H9 (cell line): ENCODE measurements around the gene PTGES3L. TPM values are rescaled to one million over a fixed set of nuclear protein-coding genes. Genes with fewer than 3 reads are reported as not detected.

Experiments used
- DNase-seq: peaks from one replicate; pipeline ENCODE4 v3.0.0-alpha.2; 2017
- H2AFZ ChIP-seq: one replicate; pipeline ENCODE4 v1.6.1; 2013; ENCODE audit warnings: mild to moderate bottlenecking, low read length, control low read depth, moderate library complexity
- H2AK5ac ChIP-seq: 2 replicates; pipeline ENCODE4 v1.6.1; 2013; ENCODE audit warnings: low read length, control low read depth, mixed read lengths; ENCODE audit not compliant: insufficient read length
- H2BK120ac ChIP-seq: one replicate; pipeline ENCODE4 v1.6.1; 2013; ENCODE audit warnings: low read depth, mild to moderate bottlenecking, low read length, control low read depth, inconsistent platforms; ENCODE audit not compliant: poor library complexity, severe bottlenecking
- H2BK12ac ChIP-seq: 2 replicates; pipeline ENCODE4 v1.6.1; 2013; ENCODE audit warnings: low read length, control low read depth, mixed read lengths, low read depth; ENCODE audit not compliant: insufficient read length
- H2BK15ac ChIP-seq: 2 replicates; pipeline ENCODE4 v1.6.1; 2013; ENCODE audit warnings: low read depth, low read length, control low read depth
- H2BK20ac ChIP-seq: one replicate; pipeline ENCODE4 v1.6.1; 2013; ENCODE audit warnings: low read depth, mild to moderate bottlenecking, low read length, control low read depth, inconsistent platforms; ENCODE audit not compliant: poor library complexity, severe bottlenecking
- H2BK5ac ChIP-seq: 2 replicates; pipeline ENCODE4 v1.6.1; 2013; ENCODE audit warnings: low read length, control low read depth, mixed read lengths; ENCODE audit not compliant: insufficient read length
- H3K14ac ChIP-seq: 2 replicates; pipeline ENCODE4 v1.6.1; 2013; ENCODE audit warnings: low read length, control low read depth; ENCODE audit not compliant: insufficient read depth
- H3K18ac ChIP-seq: 2 replicates; pipeline ENCODE4 v1.6.1; 2013; ENCODE audit warnings: low read depth, mild to moderate bottlenecking, mixed read lengths, low read length, control low read depth; ENCODE audit not compliant: insufficient read length
- H3K23ac ChIP-seq: 2 replicates; pipeline ENCODE4 v1.6.1; 2013; ENCODE audit warnings: low read length, control low read depth, mixed read lengths, low read depth; ENCODE audit not compliant: insufficient read length
- H3K23me2 ChIP-seq: 2 replicates; pipeline ENCODE4 v1.6.1; 2013; ENCODE audit warnings: low read depth, mild to moderate bottlenecking, mixed read lengths, low read length, control low read depth; ENCODE audit not compliant: insufficient read length, poor library complexity, severe bottlenecking
- H3K27ac ChIP-seq: 2 replicates; pipeline ENCODE4 v1.5.1; 2013; ENCODE audit warnings: low read length, control low read depth, mixed read lengths, low read depth; ENCODE audit not compliant: insufficient read length
- H3K27me3 ChIP-seq: 2 replicates; pipeline ENCODE4 v1.6.1; 2013; ENCODE audit warnings: low read length, control low read depth, inconsistent platforms; ENCODE audit not compliant: insufficient read depth
- H3K4ac ChIP-seq: 2 replicates; pipeline ENCODE4 v1.6.1; 2013; ENCODE audit warnings: low read depth, mild to moderate bottlenecking, control low read depth, inconsistent platforms, low read length, moderate library complexity
- H3K4me1 ChIP-seq: 2 replicates; pipeline ENCODE4 v1.6.1; 2013; ENCODE audit warnings: low read length, control low read depth, inconsistent platforms; ENCODE audit not compliant: insufficient read depth
- H3K4me2 ChIP-seq: 2 replicates; pipeline ENCODE4 v1.6.1; 2013; ENCODE audit warnings: low read length, control low read depth, mixed read lengths; ENCODE audit not compliant: insufficient read length, insufficient read depth
- H3K56ac ChIP-seq: 2 replicates; pipeline ENCODE4 v1.6.1; 2013; ENCODE audit warnings: low read depth, mild to moderate bottlenecking, mixed read lengths, low read length, control low read depth; ENCODE audit not compliant: insufficient read length
- H3K79me1 ChIP-seq: 2 replicates; pipeline ENCODE4 v1.6.1; 2013; ENCODE audit warnings: low read depth, mild to moderate bottlenecking, moderate library complexity, low read length, control low read depth, inconsistent platforms; ENCODE audit not compliant: insufficient read depth, poor library complexity, severe bottlenecking
- H3K79me2 ChIP-seq: 2 replicates; pipeline ENCODE4 v1.6.1; 2013; ENCODE audit warnings: low read length, control low read depth, inconsistent platforms; ENCODE audit not compliant: insufficient read depth
- H3K9ac ChIP-seq: 2 replicates; pipeline ENCODE4 v1.6.1; 2013; ENCODE audit warnings: low read length, control low read depth, mixed read lengths; ENCODE audit not compliant: insufficient read length; ENCODE audit errors: extremely low read depth
- H3K9me3 ChIP-seq: one replicate; pipeline ENCODE4 v1.6.1; 2013; ENCODE audit warnings: low read depth, low read length, inconsistent platforms; ENCODE audit not compliant: control insufficient read depth
- H3T11ph ChIP-seq: one replicate; pipeline ENCODE4 v1.6.1; 2013; ENCODE audit warnings: mild to moderate bottlenecking, low read length, control low read depth, inconsistent platforms
- H4K20me1 ChIP-seq: one replicate; pipeline ENCODE4 v1.6.1; 2013; ENCODE audit not compliant: control insufficient read depth, insufficient read length, insufficient read depth
- H4K5ac ChIP-seq: 2 replicates; pipeline ENCODE4 v1.6.1; 2013; ENCODE audit warnings: low read depth, mild to moderate bottlenecking, mixed read lengths, low read length, control low read depth; ENCODE audit not compliant: insufficient read length
- H4K8ac ChIP-seq: replicated peaks from 2 replicates; pipeline ENCODE4 v1.6.1; 2013; ENCODE audit warnings: low read length, control low read depth, mixed read lengths, low read depth; ENCODE audit not compliant: insufficient read length
- H4K91ac ChIP-seq: 2 replicates; pipeline ENCODE4 v1.6.1; 2013; ENCODE audit warnings: low read depth, mild to moderate bottlenecking, moderate library complexity, mixed read lengths, low read length, control low read depth; ENCODE audit not compliant: insufficient read length
- H3K27ac Mint-ChIP-seq, 3 experiments: 2 replicates in 2 of 3; 3 replicates in 1 of 3; pipeline ENCODE4 v1.8.0; 2020 to 2021; ENCODE audit warnings: mixed read lengths in 3 of 3, mild to moderate bottlenecking in 1 of 3, moderate library complexity in 1 of 3
- H3K27me3 Mint-ChIP-seq: 2 replicates; pipeline ENCODE4 v1.8.0; 2021; ENCODE audit warnings: low read depth, mild to moderate bottlenecking, moderate library complexity, mixed read lengths
- H3K36me3 Mint-ChIP-seq, 3 experiments: 2 replicates in 2 of 3; 3 replicates in 1 of 3; pipeline ENCODE4 v1.8.0; 2020 to 2021; ENCODE audit warnings: low read depth in 3 of 3, mixed read lengths in 3 of 3; ENCODE audit not compliant: insufficient read depth in 1 of 3
- H3K4me1 Mint-ChIP-seq, 2 experiments: 2 replicates each; pipeline ENCODE4 v1.8.0; 2020; ENCODE audit warnings: mixed read lengths in 2 of 2
- H3K4me3 Mint-ChIP-seq, 2 experiments: 2 replicates in 1 of 2; 3 replicates in 1 of 2; pipeline ENCODE4 v1.8.0; 2020 to 2021; ENCODE audit warnings: mild to moderate bottlenecking in 2 of 2, mixed read lengths in 2 of 2, moderate library complexity in 1 of 2
- H3K9me3 Mint-ChIP-seq, 2 experiments: 2 replicates in 1 of 2; 3 replicates in 1 of 2; pipeline ENCODE4 v1.8.0; 2020; ENCODE audit warnings: mild to moderate bottlenecking in 2 of 2, mixed read lengths in 2 of 2, moderate library complexity in 1 of 2
- CTCF ChIP-seq: fragments of 200-600 bp; sonication (generic); conservative IDR thresholded peaks from 3 replicates; pipeline ENCODE4 v1.8.0; 2021; ENCODE audit warnings: antibody characterized with exemption, mild to moderate bottlenecking
- WGBS: extraction: QIAGEN DNeasy Blood & Tissue Kit; methylation state at CpG from one replicate; pipeline ENCODE4 v1.1.7; 2013; ENCODE audit warnings: missing lambda C conversion rate, low lambda C conversion rate, mixed read lengths; ENCODE audit not compliant: insufficient read length; ENCODE audit errors: extremely low coverage; 5-methylcytosine and 5-hydroxymethylcytosine counted together
- total RNA-seq: library from RNA; stranded (reverse); gene quantifications from 2 replicates; pipeline ENCODE4 v1.2.1, GENCODE V29; 2021

The PTGES3L gene
- total RNA-seq, 1 experiment from 2014 or later, result 4.2 TPM

GRCh38 chr17:42989141-42989540, 9.3 kb upstream of the PTGES3L start:
- H3K4me2 ChIP-seq, result no peak overlapping the region
- WGBS, result no CpG with 5 or more reads among the region's 5 CpGs

More at GRCh38 chr17:42989141-42989540, 9.3 kb upstream of the PTGES3L start:
- Histone ChIP-seq H3K18ac (no peak overlapping the region), H2BK15ac (no peak overlapping the region), H3K79me2 (no peaks in the 10 kb centered on the region), H2AK5ac (no peak overlapping the region), H3K14ac (no peak overlapping the region), H3K4ac (no peak overlapping the region), H3K23me2 (no peaks in the 10 kb centered on the region), H3K23ac (no peak overlapping the region), H2BK120ac (no peak overlapping the region), H2BK20ac (no peak overlapping the region), H3K79me1 (no peaks in the 10 kb centered on the region), H3K4me1 (no peaks in the 10 kb centered on the region), H3K27ac (no peak overlapping the region), H3K9me3 (no peaks in the 10 kb centered on the region), H3K9ac (no peak overlapping the region), H3T11ph (no peak overlapping the region), H4K8ac (no peak overlapping the region), H4K20me1 (peaks cover 2% of the 10 kb centered on the region), H2AFZ (no peak overlapping the region), H3K56ac (no peak overlapping the region), H4K5ac (no peak overlapping the region), H2BK12ac (no peak overlapping the region), H2BK5ac (no peak overlapping the region), H3K27me3 (no peaks in the 10 kb centered on the region), H4K91ac (no peak overlapping the region)
- TF ChIP-seq CTCF, result no peak
- Mint-ChIP-seq H3K4me1 (no peaks in the 10 kb centered on the region), H3K27ac (no peak overlapping the region), H3K4me3 (no peak overlapping the region), H3K27me3 (no peaks in the 10 kb centered on the region), H3K36me3 (peaks cover 33 to 78% (median 75%) of the 10 kb centered on the region in 3 experiments; a peak in 6 of 7 replicates), H3K9me3 (no peaks in the 10 kb centered on the region)
- no peak for DNase-seq
